HepG2 (cell line): Measurements from ENCODE around the gene PDE6C. TPM values are rescaled to one million over a fixed set of nuclear protein-coding genes. Genes with fewer than 3 reads are reported as not detected.

Experiments used
- ATAC-seq: fragments of 200-7000 bp; cut with Tn5 transposase; 3 replicates; pipeline ENCODE4 v1.9.1; 2020; ENCODE audit warnings: mild to moderate bottlenecking, moderate library complexity
- BruUV-seq: library from RNA; stranded (reverse); fragments of 400-500 nt; replicated peaks from 2 replicates; lab custom pipeline; 2021; lab: Mats Ljungman, UMichigan
- CTCF ChIA-PET: fragments of 300-600 bp; formaldehyde crosslinking; extraction: SDS; loops from one replicate; lab custom pipeline; 2021; ENCODE audit warnings: low total read pairs, inconsistent platforms, low intra/inter-chr PET ratio; lab: Yijun Ruan, JAX
- POLR2A ChIA-PET: fragments of 350-600 bp; sonication (Branson Sonifier 250); formaldehyde crosslinking; loops from one replicate; lab custom pipeline; 2020; ENCODE audit warnings: antibody characterized with exemption, inconsistent platforms; lab: Yijun Ruan, JAX
- DNase-seq: peaks from one replicate; pipeline ENCODE4 v3.0.0-alpha.2; 2015; ENCODE audit warnings: low spot score
- FAIRE-seq: peaks from 3 replicates; lab custom pipeline; 2011; peaks lifted over from hg19 to GRCh38; lab: Jason Lieb, UNC
- H2AFZ ChIP-seq: one replicate; pipeline ENCODE4 v1.6.1; 2011; ENCODE audit warnings: low read length, inconsistent platforms
- H3K27ac ChIP-seq: fragments of 300-600 bp; 3 replicates; pipeline ENCODE4 v1.8.0; 2011; ENCODE audit warnings: mixed run types, mild to moderate bottlenecking, mixed read lengths, low read length, inconsistent platforms; ENCODE audit not compliant: insufficient read depth; ENCODE audit errors: extremely low read length
- H3K27me3 ChIP-seq, 2 experiments: fragments of 200-600 bp in 1 of 2; 2 replicates in 1 of 2; 3 replicates in 1 of 2; pipeline versions ENCODE4 v1.6.0 to v1.8.0; 2011; ENCODE audit warnings: low read length in 2 of 2, mild to moderate bottlenecking in 2 of 2, moderate library complexity in 2 of 2, inconsistent platforms in 1 of 2; ENCODE audit not compliant: insufficient read depth in 2 of 2, control insufficient read depth in 1 of 2
- H3K36me3 ChIP-seq, 2 experiments: fragments of 200-600 bp in 1 of 2; replicated peaks in 1 of 2; 2 replicates in 1 of 2; 3 replicates in 1 of 2; pipeline versions ENCODE4 v1.5.1 to v1.8.0; 2011; ENCODE audit warnings: low read length in 2 of 2, inconsistent platforms in 1 of 2; ENCODE audit not compliant: insufficient read depth in 2 of 2, control insufficient read depth in 1 of 2
- H3K4me1 ChIP-seq: 2 replicates; pipeline ENCODE4 v1.5.1; 2012; ENCODE audit warnings: low read length, inconsistent platforms; ENCODE audit not compliant: insufficient read depth
- H3K4me2 ChIP-seq: 2 replicates; pipeline ENCODE4 v1.6.0; 2011; ENCODE audit warnings: low read depth, low read length, inconsistent platforms
- H3K4me3 ChIP-seq, 3 experiments: fragments of 200-600 bp in 1 of 3; sonication (generic), shearing (Covaris generic) in 1 of 3; replicated peaks in 1 of 3; 2 replicates each; pipeline ENCODE4 v1.5.1; 2011 to 2016; ENCODE audit warnings: low read length in 3 of 3, inconsistent platforms in 2 of 3, low read depth in 2 of 3, mild to moderate bottlenecking in 2 of 3, control low read depth in 1 of 3, mixed read lengths in 1 of 3; ENCODE audit not compliant: insufficient read depth in 1 of 3
- H3K79me2 ChIP-seq: one replicate; pipeline ENCODE4 v1.6.1; 2011; ENCODE audit warnings: low read length, inconsistent platforms; ENCODE audit not compliant: insufficient read depth
- H3K9ac ChIP-seq: 2 replicates; pipeline ENCODE4 v1.6.0; 2011; ENCODE audit warnings: mild to moderate bottlenecking, low read depth, low read length, inconsistent platforms; ENCODE audit not compliant: insufficient read depth
- H3K9me3 ChIP-seq: 2 replicates; pipeline ENCODE4 v1.5.1; 2012; ENCODE audit warnings: mild to moderate bottlenecking, low read length
- H4K20me1 ChIP-seq: 2 replicates; pipeline ENCODE4 v1.6.0; 2011; ENCODE audit warnings: inconsistent platforms, mild to moderate bottlenecking, low read length, moderate library complexity; ENCODE audit not compliant: insufficient read depth
- ATM ChIP-seq: fragments of 450-650 bp; IDR thresholded peaks from 2 replicates; pipeline ENCODE4 v1.7.1; 2017; ENCODE audit warnings: mild to moderate bottlenecking, borderline replicate concordance
- CEBPB ChIP-seq: IDR thresholded peaks from 2 replicates; pipeline ENCODE4 v1.6.1; 2011; ENCODE audit warnings: low read depth, low read length, improper control_type of control experiment, borderline replicate concordance
- HDAC2 ChIP-seq: sonication (generic); formaldehyde crosslinking; IDR thresholded peaks from 2 replicates; pipeline ENCODE4 v1.4.0; 2020; ENCODE audit warnings: missing genetic modification reagents
- MTA1 ChIP-seq: sonication (generic); formaldehyde crosslinking; IDR thresholded peaks from 2 replicates; pipeline ENCODE4 v1.4.0; 2020; ENCODE audit warnings: missing genetic modification reagents, mild to moderate bottlenecking, borderline replicate concordance
- SKI ChIP-seq: fragments of 450-650 bp; IDR thresholded peaks from one replicate; pipeline ENCODE4 v1.6.1; 2018; ENCODE audit warnings: mild to moderate bottlenecking; ENCODE audit not compliant: partially characterized antibody
- THAP9 ChIP-seq: sonication (generic); formaldehyde crosslinking; IDR thresholded peaks from 2 replicates; pipeline ENCODE4; 2020; ENCODE audit warnings: missing genetic modification reagents, mild to moderate bottlenecking, borderline replicate concordance
- ZBTB39 ChIP-seq: sonication (generic); formaldehyde crosslinking; IDR thresholded peaks from 2 replicates; pipeline ENCODE4 v1.5.0; 2020; ENCODE audit warnings: missing genetic modification reagents
- ZFP1 ChIP-seq: IDR thresholded peaks from 2 replicates; pipeline ENCODE4 v1.6.1; 2016
- ZFP37 ChIP-seq: sonication (generic); formaldehyde crosslinking; IDR thresholded peaks from 2 replicates; pipeline ENCODE4 v1.4.0; 2020; ENCODE audit warnings: missing genetic modification reagents, borderline replicate concordance
- ZNF547 ChIP-seq: sonication (generic); formaldehyde crosslinking; IDR thresholded peaks from 2 replicates; pipeline ENCODE4 v1.5.1; 2020; ENCODE audit warnings: mild to moderate bottlenecking, missing genetic modification reagents
- ZNF549 ChIP-seq: sonication (generic); formaldehyde crosslinking; IDR thresholded peaks from 2 replicates; pipeline ENCODE4 v1.5.0; 2020; ENCODE audit warnings: missing genetic modification reagents
- ZNF570 ChIP-seq: sonication (generic); formaldehyde crosslinking; IDR thresholded peaks from 2 replicates; pipeline ENCODE4 v1.4.0; 2020; ENCODE audit warnings: mild to moderate bottlenecking, missing genetic modification reagents, borderline replicate concordance
- ZNF652 ChIP-seq: IDR thresholded peaks from 2 replicates; pipeline ENCODE4 v1.6.1; 2016; ENCODE audit warnings: low read depth, borderline replicate concordance
- ZNF770 ChIP-seq: sonication (generic); formaldehyde crosslinking; IDR thresholded peaks from 2 replicates; pipeline ENCODE4 v1.5.0; 2020; ENCODE audit warnings: mild to moderate bottlenecking, missing genetic modification reagents
- ZNF891 ChIP-seq: sonication (generic); formaldehyde crosslinking; IDR thresholded peaks from 2 replicates; pipeline ENCODE4 v1.5.0; 2020; ENCODE audit warnings: mild to moderate bottlenecking, missing genetic modification reagents
- WGBS: methylation state at CpG from one replicate; pipeline ENCODE4 v1.1.6; 2017; ENCODE audit warnings: low lambda C conversion rate; 5-methylcytosine and 5-hydroxymethylcytosine counted together
- in situ Hi-C: cut with HindIII; loops from 2 replicates; pipeline ENCODE4 v1.10.0; 2017; ENCODE audit warnings: low pct_unique_long_range_greater_than_20kb; ENCODE audit not compliant: extremely low pct_ligation_motif_present
- intact Hi-C: fragments of 100-400 bp; cut with micrococcal nuclease; formaldehyde crosslinking; loops from one replicate; pipeline ENCODE4 v1.10.0; 2022; ENCODE audit not compliant: unreplicated experiment
- polyA plus RNA-seq, 8 experiments: library from polyadenylated mRNA; depleted of rRNA in 3 of 8; stranded (reverse) in 7 of 8; unstranded in 1 of 8; fragments of >200 nt; fragmentation: Illumina TruSeq in 4 of 8; extraction: Trizol in 4 of 8; gene quantifications; 2 replicates each; pipeline versions ENCODE4 v1.2.1 to v1.2.3, GENCODE V29; 2011 to 2016; ENCODE audit warnings: low read depth in 4 of 8, missing spikeins in 1 of 8, mixed read lengths in 1 of 8; ENCODE audit not compliant: insufficient read depth in 1 of 8
- total RNA-seq, 5 experiments: library from RNA; depleted of rRNA; stranded (reverse); fragments of >200 nt; fragmentation: Illumina TruSeq; extraction: Trizol; gene quantifications; 2 replicates each; pipeline ENCODE4 v1.2.3, GENCODE V29; 2016; ENCODE audit warnings: low read depth in 1 of 5

The PDE6C gene
- total and polyA plus RNA-seq, 2 of the 13 experiments (the other 11 are each of a cell fraction or from before 2014, with no cell fraction given): 0.64 TPM; not detected in 1

- Histone ChIP-seq H2AFZ (peak overlapping the region; percentile 56), H3K9me3 (no peaks in the 10 kb centered on the region), H3K36me3 (peaks cover 0 to 11% of the 10 kb centered on the region in 2 experiments; a peak in 3 of 5 replicates), H3K27me3 (no peaks in the 10 kb centered on the region; a peak in 1 of 5 replicates), H3K4me3 (peak overlapping the region; percentile 78 to 88 (median 84)), H3K9ac (peak overlapping the region; percentile 85), H3K4me2 (peak overlapping the region; percentile 85), H3K27ac (peak overlapping the region; percentile 61), H4K20me1 (no peaks in the 10 kb centered on the region), H3K79me2 (peaks cover 8% of the 10 kb centered on the region), H3K4me1 (peaks cover 24% of the 10 kb centered on the region)
- in situ Hi-C loops (loop anchor here (10.0 kb wide), 1 partner anchor 113 kb away; no protein-coding TSS in a partner anchor), intact Hi-C loops (loop anchor here (1.0 kb wide), 1 partner anchor 114 kb away; no protein-coding TSS in a partner anchor)
- peak; percentile 7 for DNase-seq
- WGBS: under 1% methylated on average over 9 of the region's 9 CpGs
- CTCF ChIA-PET: no interaction called here
- FAIRE-seq: no peak
- no TSS peak for BruUV-seq
- POLR2A ChIA-PET: interaction anchor here (0.6 to 1.8 kb wide), 8 partner anchors 9 to 422 kb away, joined by 3 to 5 read pairs (median 4); no protein-coding TSS in a partner anchor
- peak; percentile 17; the same call in 2 of the 3 replicates for ATAC-seq
- TF ChIP-seq ZFP1 (CRISPR knock-in tag): no peak
- TF ChIP-seq ZNF549 (CRISPR knock-in tag): no peak
- TF ChIP-seq HDAC2 (CRISPR knock-in tag): no peak
- no peak for TF ChIP-seq SKI
- no peak for TF ChIP-seq ZNF891 (CRISPR knock-in tag)
- TF ChIP-seq ZFP37 (CRISPR knock-in tag): no peak
- TF ChIP-seq MTA1 (CRISPR knock-in tag): no peak
- TF ChIP-seq ATM: no peak
- TF ChIP-seq ZNF547: no peak
- TF ChIP-seq ZNF570: no peak
- TF ChIP-seq ZNF770 (CRISPR knock-in tag): no peak
- TF ChIP-seq THAP9: no peak
- peak; percentile 54; the same call in 1 of the 2 replicates for TF ChIP-seq CEBPB
- no peak for TF ChIP-seq ZBTB39 (CRISPR knock-in tag)
- no peak for TF ChIP-seq ZNF652 (CRISPR knock-in tag)
These were observed 89.5 kb downstream of the PDE6C start for GRCh38 chr10:93701866-93702209.
